Hepatic stellate cell (primary cell): ENCODE data around the gene KCNE2.
"Not testable (repeated sequence)": the region's sequence is repeated elsewhere in the genome, so short reads cannot be mapped to it uniquely, and the experiment has no call there.

Source experiments
- DNase-seq: peaks from one replicate; pipeline ENCODE4 v3.0.0; 2011; ENCODE audit warnings: low spot score

KCNE2 gene

DNA sequence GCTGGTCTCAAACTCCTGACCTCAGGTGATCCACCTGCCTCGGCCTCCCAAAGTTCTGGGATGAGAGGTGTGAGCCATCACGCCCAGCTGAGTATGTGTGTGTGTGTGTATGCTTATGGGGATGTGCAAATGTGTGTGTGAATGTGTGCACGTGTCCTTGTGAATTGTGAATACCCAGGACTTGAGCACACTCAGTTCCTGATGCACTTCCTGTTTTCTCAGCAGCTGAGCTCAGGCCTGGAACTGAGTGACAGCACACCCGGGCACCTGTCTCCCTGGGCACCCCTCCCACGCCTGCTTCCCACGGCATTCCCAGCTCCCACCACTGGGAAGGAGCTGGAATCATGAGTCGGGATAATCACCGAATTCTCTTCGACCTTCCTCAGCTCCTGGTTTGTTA lies 43.5 kb downstream of the KCNE2 start:
- not testable (repeated sequence) for DNase-seq

DNA sequence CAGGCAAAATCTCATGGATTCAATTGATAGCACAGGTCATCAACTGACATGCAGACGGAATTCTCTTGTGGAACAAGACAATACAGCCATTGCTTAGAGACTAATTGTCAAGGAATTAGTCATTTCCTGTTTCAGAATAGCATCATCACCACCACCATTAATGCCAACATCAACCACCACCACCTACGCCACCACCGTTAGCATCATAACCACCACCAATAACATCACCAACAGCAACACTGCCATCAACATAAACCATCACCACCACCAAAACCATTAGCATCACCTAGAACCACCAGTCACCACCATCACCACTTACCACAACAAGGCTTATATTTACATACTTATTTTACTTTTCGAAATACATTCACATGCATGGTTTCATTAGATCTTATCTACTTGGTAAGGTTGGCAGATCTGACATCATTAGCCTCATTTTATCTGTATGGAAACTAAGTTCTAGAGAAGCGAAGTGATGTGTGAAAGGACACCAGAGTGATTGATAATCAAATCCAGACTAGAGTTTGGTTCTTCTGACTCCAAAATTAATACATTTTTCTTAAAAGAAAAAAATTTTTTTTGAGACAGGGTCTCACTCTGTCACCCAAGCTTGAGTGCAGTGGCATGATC lies 53.8 kb downstream of the KCNE2 start:
- DNase-seq, result not testable (repeated sequence)
